Stimulated activated CD4-positive, alpha-beta T cell treated with anti-CD3 and anti-CD28 coated beads, Interleukin-4, amount 100 ng/mL, for 24 hours (primary cell): ENCODE data around the gene RAB11FIP5.
A peak's percentile ranks its signal among the peaks of the same experiment; 100 is the strongest.
"Not testable (repeated sequence)": the region's sequence is repeated elsewhere in the genome, so short reads cannot be mapped to it uniquely, and the experiment has no call there.

Source experiments
- DNase-seq: peaks from one replicate; pipeline ENCODE4 v3.0.0-alpha.2; 2020

Gene RAB11FIP5

GRCh38 chr2:73112913-73113854 is at the start of gene RAB11FIP5:
Gene RAB11FIP5 (minus strand): TSS chr2:73112948. CDS start chr2:73112777, 171 bp downstream.
- DNase-seq = peak; percentile 75

DNA sequence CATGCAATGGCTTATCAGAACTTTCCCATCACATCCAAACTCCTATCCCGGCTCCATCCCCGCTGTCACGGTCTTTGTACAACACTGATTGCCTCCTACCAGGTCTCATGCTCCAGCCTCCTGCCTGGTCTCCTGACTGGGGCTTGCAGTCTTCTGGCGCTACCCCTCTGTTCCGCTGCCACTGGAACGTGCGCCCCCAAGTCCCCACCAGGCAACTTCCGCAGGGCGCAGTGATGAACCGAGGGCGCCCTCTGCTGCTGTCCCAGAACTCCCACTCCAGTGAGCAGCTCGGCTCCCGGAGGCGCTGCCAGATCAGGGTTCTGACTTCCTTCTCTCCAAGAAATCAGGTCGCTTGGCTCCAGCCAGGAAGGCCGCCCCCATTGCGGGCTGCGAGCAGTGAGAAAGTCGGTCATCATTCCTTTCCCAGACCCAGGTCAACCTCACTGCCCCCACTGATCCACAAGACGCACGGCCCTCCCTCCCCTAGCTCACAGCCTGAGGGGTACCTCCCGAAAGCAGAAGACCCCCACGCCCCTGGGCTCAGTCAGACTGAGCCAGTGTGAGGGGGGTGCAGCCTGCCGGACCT is 43.9 kb upstream of the RAB11FIP5 start:
- DNase-seq = peak; percentile 42

DNA sequence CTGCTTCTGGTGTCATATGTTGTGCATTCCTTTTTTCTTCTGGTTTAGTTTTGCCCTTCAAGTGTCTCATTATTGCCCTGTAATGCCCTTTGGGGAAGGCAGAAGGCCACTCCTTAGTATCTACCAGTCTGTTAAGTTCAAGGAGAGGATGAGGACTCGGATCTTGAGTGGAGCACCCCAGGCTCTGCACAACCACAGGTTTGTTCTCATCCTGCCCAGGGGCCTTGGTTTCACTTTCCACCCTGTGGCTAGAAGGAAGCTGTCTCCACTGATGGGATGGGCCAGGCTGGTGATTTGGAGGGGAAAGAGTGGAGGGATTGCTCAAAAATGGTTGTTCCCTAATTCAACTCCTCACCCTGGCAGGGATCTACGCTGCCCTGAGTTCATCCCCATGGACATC is 30.2 kb upstream of the RAB11FIP5 start:
- DNase-seq = no peak

DNA sequence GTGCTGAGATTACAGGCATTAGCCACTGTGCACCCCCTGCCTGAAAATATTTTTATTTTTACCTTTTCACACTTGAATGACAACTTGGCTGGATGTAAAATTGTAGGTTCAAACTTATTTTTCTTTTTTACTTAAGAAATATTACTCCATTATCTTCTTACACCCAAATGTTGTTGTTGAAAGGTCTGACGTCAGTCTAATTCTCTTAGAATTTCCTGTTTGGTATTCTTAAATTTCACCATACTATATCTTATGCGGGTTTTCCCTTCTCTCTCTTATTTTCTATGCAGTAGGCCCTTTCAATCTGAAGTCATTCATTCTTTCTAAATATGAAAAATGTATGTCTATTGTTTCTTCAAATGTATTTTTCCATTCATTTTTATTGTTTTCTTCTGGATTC is 29.1 kb upstream of the RAB11FIP5 start:
- no peak for DNase-seq

- no peak for DNase-seq
Measured at GRCh38 chr2:73135236-73135635, 22.5 kb upstream of the RAB11FIP5 start.

GRCh38 chr2:73134471-73134870 is 21.7 kb upstream of the RAB11FIP5 start:
- DNase-seq = no peak

DNA sequence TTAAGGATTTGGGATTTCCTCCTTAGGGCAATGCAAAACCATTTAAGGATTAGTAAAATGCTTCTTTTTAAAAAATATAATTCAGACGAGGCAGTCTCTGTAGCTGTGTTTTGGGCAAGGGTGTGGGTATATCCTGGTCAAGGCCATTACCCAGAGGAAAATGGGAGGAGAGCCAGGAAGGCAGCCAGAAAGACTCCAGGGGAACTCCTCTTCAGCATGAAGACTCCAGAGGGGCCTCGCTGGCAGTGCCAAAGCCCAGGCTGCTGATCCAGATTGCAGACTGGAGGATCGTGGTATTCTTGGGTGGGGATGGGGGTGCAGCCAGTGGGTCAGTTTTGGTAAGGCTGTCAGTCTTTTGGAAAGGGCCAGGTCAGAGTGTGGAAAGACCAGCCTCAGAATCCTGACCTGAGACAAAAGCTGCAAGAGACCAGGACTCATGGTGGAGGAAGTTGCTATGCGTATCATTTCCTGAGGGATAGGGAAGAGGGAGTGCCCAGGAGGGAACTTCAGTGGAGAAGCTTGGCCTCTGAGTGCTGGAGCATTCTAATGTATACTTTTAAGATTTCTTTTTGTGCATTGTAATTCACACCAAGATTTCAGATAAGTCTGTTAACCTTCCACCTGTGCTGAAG is 20.9 kb upstream of the RAB11FIP5 start:
- DNase-seq = no peak

DNA sequence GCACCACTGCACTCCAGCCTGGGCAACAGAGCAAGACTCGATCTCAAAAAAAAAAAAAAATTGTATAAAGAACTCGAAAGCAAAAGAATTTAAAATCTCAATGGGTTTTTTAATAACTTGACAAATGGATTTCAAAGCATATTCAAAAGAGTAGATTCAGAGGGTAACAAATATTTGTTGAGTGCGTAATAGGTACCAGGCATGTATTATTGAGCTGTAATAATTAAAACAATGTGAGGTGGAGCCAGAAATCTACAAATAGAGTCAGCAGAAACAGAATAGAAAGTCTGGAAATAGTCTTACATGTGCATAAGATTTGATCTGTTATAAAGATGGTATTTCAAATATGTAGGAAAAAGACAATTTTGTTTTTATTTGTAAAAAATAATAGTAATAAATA is 19.1 kb upstream of the RAB11FIP5 start:
- no peak for DNase-seq

DNA sequence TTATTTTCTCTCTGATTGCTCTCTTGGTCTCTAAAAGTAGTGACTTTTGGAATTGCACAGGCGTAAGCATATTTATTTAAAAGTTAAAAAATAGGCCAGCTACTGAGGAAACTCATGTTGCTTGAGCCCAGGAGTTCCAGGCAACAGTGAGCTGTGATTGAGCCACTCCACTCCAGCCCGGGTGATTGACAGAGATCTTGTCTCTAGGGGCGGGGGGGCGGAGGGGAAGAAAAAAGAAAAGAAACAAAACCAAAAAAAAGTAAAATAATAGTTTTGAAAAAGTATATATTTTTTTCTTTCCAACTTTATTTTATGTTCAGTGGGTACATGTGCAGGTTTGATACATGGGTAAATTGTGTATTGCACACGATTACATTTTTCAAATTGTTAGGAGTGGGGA is 18.0 kb upstream of the RAB11FIP5 start:
- DNase-seq = no peak

GRCh38 chr2:73128841-73129535 is 16.2 kb upstream of the RAB11FIP5 start:
- no peak for DNase-seq

DNA sequence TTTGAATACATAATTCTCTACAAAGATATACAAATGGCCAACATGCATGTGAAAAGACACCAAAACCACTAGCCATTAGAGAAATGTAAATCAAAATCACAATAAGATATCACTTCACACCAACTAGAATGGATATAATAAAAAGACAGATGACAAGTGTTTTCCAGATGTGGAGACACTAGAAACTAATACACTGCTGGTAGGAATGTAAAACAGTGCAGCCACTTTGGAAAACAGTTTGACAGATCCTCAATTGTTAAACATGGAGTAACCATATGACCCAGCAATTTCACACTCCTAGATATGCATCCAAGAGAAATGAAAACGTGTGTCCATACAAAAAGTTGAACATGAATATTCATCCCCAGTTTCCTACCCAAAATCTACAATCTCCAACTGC is 9.8 kb upstream of the RAB11FIP5 start:
- no peak for DNase-seq

- DNase-seq = not testable (repeated sequence)
Measured at GRCh38 chr2:73119611-73120239, 7.0 kb upstream of the RAB11FIP5 start.

DNA sequence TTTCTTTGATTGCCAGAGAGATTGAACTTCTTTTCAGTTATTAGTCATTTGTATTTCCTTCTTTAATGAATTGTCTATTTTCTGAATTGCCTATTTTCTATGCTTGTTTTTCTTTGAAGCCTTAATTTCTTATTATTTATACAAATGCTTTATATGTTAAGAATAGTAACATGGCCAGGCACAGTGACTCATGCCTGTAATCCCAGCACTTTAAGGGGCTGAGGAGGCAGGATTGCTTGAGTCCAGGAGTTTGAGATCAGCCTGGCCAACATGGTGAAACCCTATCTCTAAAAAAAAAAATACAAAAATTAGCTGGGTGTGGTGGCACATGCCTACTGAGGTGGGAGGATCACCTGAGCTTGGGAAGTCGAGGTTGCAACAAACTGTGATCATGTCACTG is 4.7 kb upstream of the RAB11FIP5 start:
- DNase-seq = no peak

DNA sequence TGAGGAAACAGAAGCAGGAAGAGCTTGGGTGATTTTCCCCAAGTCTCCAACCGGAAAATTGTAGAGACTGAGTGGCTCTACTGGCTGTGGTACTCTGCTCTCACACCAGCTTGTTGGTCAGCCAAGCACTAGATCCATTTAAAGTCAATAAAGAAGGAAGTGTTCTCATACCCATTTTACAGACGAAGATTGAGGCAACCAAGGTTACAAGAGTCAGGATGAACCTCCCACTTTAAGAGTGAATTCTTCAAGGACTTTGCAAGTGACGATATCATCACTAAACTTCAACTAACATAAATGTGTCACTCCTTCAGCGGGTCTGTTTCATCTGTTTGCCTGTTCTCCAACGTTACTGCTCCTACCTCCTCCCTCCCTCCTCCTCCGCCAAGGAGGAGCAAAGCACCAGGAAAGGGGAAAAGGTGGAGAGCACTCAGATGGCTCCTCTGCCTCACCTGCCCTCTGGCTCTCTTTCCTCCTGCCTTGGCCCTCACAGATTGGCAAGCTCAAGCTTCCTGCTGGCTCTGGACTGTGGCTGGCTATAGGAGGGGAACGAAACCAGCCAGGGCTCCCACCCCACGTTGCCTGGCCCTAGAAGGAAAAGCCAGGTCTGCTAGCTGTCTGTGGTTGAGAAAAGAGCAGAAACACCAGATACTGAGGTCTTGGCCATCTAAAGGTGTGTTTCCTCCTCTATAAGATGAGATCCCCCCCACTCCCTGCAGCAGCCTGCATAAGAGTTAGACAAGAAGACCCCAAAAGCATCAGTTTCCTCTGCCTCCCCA is 3.6 kb upstream of the RAB11FIP5 start:
- DNase-seq = no peak

DNA sequence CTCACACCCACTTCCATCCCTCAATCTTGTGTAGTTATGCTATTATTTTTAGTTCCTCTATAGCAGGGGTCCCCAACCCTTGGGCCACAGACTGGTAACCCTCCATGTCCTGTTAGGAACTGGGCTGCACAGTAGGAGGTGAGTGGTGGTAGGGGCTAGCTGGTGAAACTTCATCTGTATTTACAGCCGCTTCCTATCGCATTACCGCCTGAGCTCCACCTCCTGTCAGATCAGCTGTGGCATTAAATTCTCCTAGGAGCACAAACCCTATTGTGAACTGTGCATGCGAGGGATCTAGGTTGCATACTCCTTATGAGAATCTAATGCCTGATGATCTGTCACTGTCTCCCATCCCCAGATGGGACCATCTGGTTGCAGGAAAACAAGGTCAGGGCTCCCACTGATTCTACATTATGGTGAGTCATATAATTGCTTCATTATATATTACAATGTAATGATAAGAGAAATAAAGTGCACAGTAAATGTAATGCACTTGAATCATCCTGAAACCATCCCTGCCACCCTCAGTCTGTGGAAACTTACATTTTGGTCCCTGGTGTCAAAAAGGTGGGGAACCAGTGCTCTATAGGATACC is 1.6 kb upstream of the RAB11FIP5 start:
- no peak for DNase-seq

- DNase-seq = peak; percentile 15
Measured at GRCh38 chr2:73112026-73112912, 479 bp downstream of the RAB11FIP5 start.

DNA sequence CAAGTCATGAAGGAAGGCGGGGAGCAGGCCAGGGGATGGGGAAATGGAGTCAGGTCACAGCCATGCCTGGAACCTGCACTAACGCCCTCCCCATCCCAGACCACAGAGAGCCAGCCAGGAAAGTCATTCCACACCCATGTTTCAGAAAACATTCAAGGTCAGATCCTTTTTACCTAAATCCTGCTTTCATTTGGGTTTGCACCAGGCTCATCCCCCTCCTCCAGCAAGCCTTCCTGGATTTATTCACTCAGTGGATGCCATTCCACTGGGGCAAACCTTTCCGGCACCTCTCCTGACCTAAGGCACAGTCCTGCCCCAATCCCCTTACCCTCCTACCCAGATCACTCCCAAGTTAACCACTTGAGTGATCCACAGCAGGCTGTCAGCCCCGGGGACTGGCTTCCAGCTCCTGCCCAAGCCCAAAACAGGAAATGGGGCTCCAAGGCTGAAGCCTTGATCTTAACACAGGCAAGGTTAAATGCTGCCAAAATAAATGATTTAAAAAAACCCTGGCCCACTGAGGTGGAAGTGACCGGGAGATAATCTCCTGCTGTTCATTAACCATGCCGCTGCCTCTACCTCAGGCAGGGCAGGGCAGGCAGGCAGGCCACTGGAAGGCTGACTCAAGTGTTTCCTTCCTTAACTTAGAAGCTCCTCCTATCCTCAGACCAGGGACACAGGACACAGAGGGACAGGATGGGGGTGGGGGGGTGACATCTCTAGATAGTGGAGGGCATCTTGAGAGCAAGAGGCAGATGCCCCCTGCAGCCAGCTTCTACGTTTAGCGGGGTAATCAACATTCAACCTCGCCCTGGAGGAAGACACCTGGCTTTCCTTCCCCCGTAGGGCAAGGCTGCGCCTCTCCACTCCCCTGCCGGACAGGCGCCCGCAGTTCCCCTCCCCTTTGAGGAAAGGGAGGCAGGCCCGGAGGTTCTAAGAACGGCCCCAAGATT is 1.4 kb downstream of the RAB11FIP5 start:
- no peak for DNase-seq

GRCh38 chr2:73110168-73111072 is 2.3 kb downstream of the RAB11FIP5 start:
- DNase-seq = no peak
